ENCODE measurements around the gene HSPA9.

GRCh38 chr5:138565100-138565821 lies 9.9 kb downstream of the HSPA9 start:
- TF ChIP-seq NRF1 (conservative IDR thresholded peaks at IDR 0.05; ENCODE audit: low read depth, low read length): no peak
- TF ChIP-seq HCFC1 (IDR thresholded peaks at IDR 0.05; ENCODE audit: low read length): no peak
- TF ChIP-seq POLR2A (IDR thresholded peaks at IDR 0.05; ENCODE audit: low read depth, low read length): no peak
- no peak for TF ChIP-seq USF1 (IDR thresholded peaks at IDR 0.05; ENCODE audit: borderline replicate concordance, extremely low read length, insufficient read depth, low read depth, low read length)
- TF ChIP-seq, protein P1, sequence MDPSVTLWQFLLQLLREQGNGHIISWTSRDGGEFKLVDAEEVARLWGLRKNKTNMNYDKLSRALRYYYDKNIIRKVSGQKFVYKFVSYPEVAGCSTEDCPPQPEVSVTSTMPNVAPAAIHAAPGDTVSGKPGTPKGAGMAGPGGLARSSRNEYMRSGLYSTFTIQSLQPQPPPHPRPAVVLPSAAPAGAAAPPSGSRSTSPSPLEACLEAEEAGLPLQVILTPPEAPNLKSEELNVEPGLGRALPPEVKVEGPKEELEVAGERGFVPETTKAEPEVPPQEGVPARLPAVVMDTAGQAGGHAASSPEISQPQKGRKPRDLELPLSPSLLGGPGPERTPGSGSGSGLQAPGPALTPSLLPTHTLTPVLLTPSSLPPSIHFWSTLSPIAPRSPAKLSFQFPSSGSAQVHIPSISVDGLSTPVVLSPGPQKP (IDR thresholded peaks at IDR 0.05; ENCODE audit: low read depth, low read length): no peak
- TF ChIP-seq CREB1 (IDR thresholded peaks at IDR 0.05; ENCODE audit: low read depth): no peak
